Measurements from ENCODE around the gene RNF223.

RNF223 gene

GRCh38 chr1:1041873-1042272 lies 32.2 kb downstream of the RNF223 start:
- TF ChIP-seq PAX5 (IDR thresholded peaks at IDR 0.05; ENCODE audit: insufficient read depth, low read length, severe bottlenecking): no peak
- no peak for TF ChIP-seq POLR2AphosphoS5 (IDR thresholded peaks at IDR 0.05; ENCODE audit: low read depth, low read length)
- no peak for TF ChIP-seq POLR2A (IDR thresholded peaks at IDR 0.05; ENCODE audit: low read depth, low read length)
- TF ChIP-seq SPI1 (IDR thresholded peaks at IDR 0.05; ENCODE audit: low read depth, low read length): no peak
- no peak for TF ChIP-seq TAF1 (IDR thresholded peaks at IDR 0.05; ENCODE audit: low read depth, low read length)
- TF ChIP-seq POU2F2 (IDR thresholded peaks at IDR 0.05; ENCODE audit: low read depth, low read length): no peak
- no peak for FAIRE-seq
- DNase-seq (ENCODE audit: insufficient read length, low spot score): no peak

GRCh38 chr1:1041092-1041523 lies 33.0 kb downstream of the RNF223 start:
- DNase-seq (ENCODE audit: insufficient read length, low spot score) (no peak), FAIRE-seq (no peak)
- TF ChIP-seq TAF1 (IDR thresholded peaks at IDR 0.05; ENCODE audit: low read depth, low read length) (no peak), POLR2AphosphoS5 (IDR thresholded peaks at IDR 0.05; ENCODE audit: low read depth, low read length) (no peak)

- TF ChIP-seq TAF1 (IDR thresholded peaks at IDR 0.05; ENCODE audit: low read depth, low read length): no peak
- no peak for TF ChIP-seq PAX5 (IDR thresholded peaks at IDR 0.05; ENCODE audit: insufficient read depth, low read length, severe bottlenecking)
- TF ChIP-seq POLR2A (IDR thresholded peaks at IDR 0.05; ENCODE audit: low read depth, low read length): no peak
- TF ChIP-seq POU2F2 (IDR thresholded peaks at IDR 0.05; ENCODE audit: low read depth, low read length): no peak
- no peak for TF ChIP-seq POLR2AphosphoS5 (IDR thresholded peaks at IDR 0.05; ENCODE audit: low read depth, low read length)
- TF ChIP-seq SPI1 (IDR thresholded peaks at IDR 0.05; ENCODE audit: low read depth, low read length): no peak
- DNase-seq (ENCODE audit: insufficient read length, low spot score): peak; percentile 99
- FAIRE-seq: peak; percentile 79
These were observed 33.8 kb downstream of the RNF223 start for GRCh38 chr1:1040004-1040991.

- TF ChIP-seq TAF1 (IDR thresholded peaks at IDR 0.05; ENCODE audit: low read depth, low read length): no peak
- TF ChIP-seq POU2F2 (IDR thresholded peaks at IDR 0.05; ENCODE audit: low read depth, low read length): no peak
- no peak for TF ChIP-seq SPI1 (IDR thresholded peaks at IDR 0.05; ENCODE audit: low read depth, low read length)
- TF ChIP-seq PAX5 (IDR thresholded peaks at IDR 0.05; ENCODE audit: insufficient read depth, low read length, severe bottlenecking): no peak
- TF ChIP-seq POLR2AphosphoS5 (IDR thresholded peaks at IDR 0.05; ENCODE audit: low read depth, low read length): no peak
- no peak for TF ChIP-seq POLR2A (IDR thresholded peaks at IDR 0.05; ENCODE audit: low read depth, low read length)
- FAIRE-seq: peak; percentile 65
- no peak for DNase-seq (ENCODE audit: insufficient read length, low spot score)
These were observed 34.8 kb downstream of the RNF223 start for GRCh38 chr1:1039145-1039910.

GRCh38 chr1:1038694-1039093 lies 35.4 kb downstream of the RNF223 start:
- TF ChIP-seq SPI1 (IDR thresholded peaks at IDR 0.05; ENCODE audit: low read depth, low read length): peak; percentile 97
- TF ChIP-seq POLR2AphosphoS5 (IDR thresholded peaks at IDR 0.05; ENCODE audit: low read depth, low read length): no peak
- peak; percentile 91 for FAIRE-seq
- DNase-seq (ENCODE audit: insufficient read length, low spot score): peak; percentile 62

GRCh38 chr1:1037366-1038327 lies 36.5 kb downstream of the RNF223 start:
- no peak for DNase-seq (ENCODE audit: insufficient read length, low spot score)
- no peak for FAIRE-seq
- TF ChIP-seq PAX5 (IDR thresholded peaks at IDR 0.05; ENCODE audit: insufficient read depth, low read length, severe bottlenecking) (no peak), POLR2AphosphoS5 (IDR thresholded peaks at IDR 0.05; ENCODE audit: low read depth, low read length) (no peak), TAF1 (IDR thresholded peaks at IDR 0.05; ENCODE audit: low read depth, low read length) (no peak), POLR2A (IDR thresholded peaks at IDR 0.05; ENCODE audit: low read depth, low read length) (no peak), POU2F2 (IDR thresholded peaks at IDR 0.05; ENCODE audit: low read depth, low read length) (no peak), SPI1 (IDR thresholded peaks at IDR 0.05; ENCODE audit: low read depth, low read length) (no peak)

GRCh38 chr1:1035291-1035943 lies 38.7 kb downstream of the RNF223 start:
- FAIRE-seq (no peak), DNase-seq (ENCODE audit: insufficient read length, low spot score) (no peak)
- TF ChIP-seq TAF1 (IDR thresholded peaks at IDR 0.05; ENCODE audit: low read depth, low read length) (no peak), SPI1 (IDR thresholded peaks at IDR 0.05; ENCODE audit: low read depth, low read length) (no peak), POLR2AphosphoS5 (IDR thresholded peaks at IDR 0.05; ENCODE audit: low read depth, low read length) (no peak), POLR2A (IDR thresholded peaks at IDR 0.05; ENCODE audit: low read depth, low read length) (no peak), POU2F2 (IDR thresholded peaks at IDR 0.05; ENCODE audit: low read depth, low read length) (no peak), PAX5 (IDR thresholded peaks at IDR 0.05; ENCODE audit: insufficient read depth, low read length, severe bottlenecking) (no peak)

- DNase-seq (ENCODE audit: insufficient read length, low spot score) (no peak), FAIRE-seq (no peak)
- TF ChIP-seq TAF1 (IDR thresholded peaks at IDR 0.05; ENCODE audit: low read depth, low read length) (no peak), SPI1 (IDR thresholded peaks at IDR 0.05; ENCODE audit: low read depth, low read length) (no peak), PAX5 (IDR thresholded peaks at IDR 0.05; ENCODE audit: insufficient read depth, low read length, severe bottlenecking) (no peak), POLR2AphosphoS5 (IDR thresholded peaks at IDR 0.05; ENCODE audit: low read depth, low read length) (no peak), POU2F2 (IDR thresholded peaks at IDR 0.05; ENCODE audit: low read depth, low read length) (no peak), POLR2A (IDR thresholded peaks at IDR 0.05; ENCODE audit: low read depth, low read length) (no peak)
These were observed 39.7 kb downstream of the RNF223 start for GRCh38 chr1:1034439-1034781.

Data from GM12891 (cell line).